ENCODE data around the gene OR6C6. TPM values are rescaled to one million over a fixed set of nuclear protein-coding genes. Genes with fewer than 3 reads are reported as not detected.

The OR6C6 gene
- total RNA-seq, 4 donors from 2014 or later: not detected

GRCh38 chr12:55250944-55251343 lies 45.4 kb downstream of the OR6C6 start:
- TF ChIP-seq POLR2A (IDR thresholded peaks at IDR 0.05; ENCODE audit: low read depth) (no peak), POLR2AphosphoS5 (IDR thresholded peaks at IDR 0.05) (no peak), EP300 (IDR thresholded peaks at IDR 0.05) (no peak)
- no peaks in the 10 kb centered on the region for H3K36me3 ChIP-seq
- H3K4me3 ChIP-seq: no peak overlapping the region
- DNase-seq (ENCODE audit: extremely low spot score): no peak
- H3K9me3 ChIP-seq: no peaks in the 10 kb centered on the region
- H3K27me3 ChIP-seq: no peaks in the 10 kb centered on the region
- 68% methylated on average over 3 of the region's 3 CpGs for WGBS
- intact Hi-C loops (cut with DNase I): no loop called here
- H3K27ac ChIP-seq (replicated peaks in 1 of 4): no peak overlapping the region
- no peaks in the 10 kb centered on the region for H3K4me1 ChIP-seq

- Histone ChIP-seq H3K4me3 (no peak overlapping the region), H3K27ac (replicated peaks in 1 of 4) (no peak overlapping the region), H3K4me1 (no peaks in the 10 kb centered on the region), H3K9me3 (no peaks in the 10 kb centered on the region), H3K27me3 (no peaks in the 10 kb centered on the region), H3K36me3 (no peaks in the 10 kb centered on the region)
- no peak for DNase-seq (ENCODE audit: extremely low spot score)
- WGBS: 52% methylated on average over 1 of the region's 1 CpG
- no peak for TF ChIP-seq CTCF (IDR thresholded peaks at IDR 0.05)
- intact Hi-C loops (cut with DNase I): no loop called here
Observed at GRCh38 chr12:55246159-55246558, 50.2 kb downstream of the OR6C6 start.

GRCh38 chr12:55244309-55244708 lies 52.1 kb downstream of the OR6C6 start, which contains the start of gene OR6C74:
Gene OR6C74, plus strand, starts transcription at chr12:55244609. Its CDS starts 2,679 bp downstream, at chr12:55247288.
- H3K27me3 ChIP-seq: no peaks in the 10 kb centered on the region
- no peaks in the 10 kb centered on the region for H3K36me3 ChIP-seq
- no peaks in the 10 kb centered on the region for H3K9me3 ChIP-seq
- no peak within 1 kb of the TSS for H3K27ac ChIP-seq (replicated peaks in 1 of 4)
- no peak for DNase-seq (ENCODE audit: extremely low spot score)
- H3K4me3 ChIP-seq: no peak within 1 kb of the TSS
- TF ChIP-seq EP300 (IDR thresholded peaks at IDR 0.05) (no peak), CTCF (IDR thresholded peaks at IDR 0.05) (no peak), POLR2AphosphoS5 (IDR thresholded peaks at IDR 0.05) (no peak), POLR2A (IDR thresholded peaks at IDR 0.05; ENCODE audit: low read depth) (no peak)
- H3K4me1 ChIP-seq: no peaks in the 10 kb centered on the region
- intact Hi-C loops (cut with DNase I): no loop called here
- WGBS: 53% methylated on average over 3 of the region's 3 CpGs

Other genes starting within 250 kb of the OR6C6 start
- gene OR9K2, start 170.2 kb downstream of the OR6C6 start, total RNA-seq: not detected
- not detected for gene OR10A7, start 75.5 kb downstream of the OR6C6 start, total RNA-seq
- not detected for gene OR6C74, start 52.0 kb downstream of the OR6C6 start, total RNA-seq
- gene OR6C1, start 17.8 kb upstream of the OR6C6 start, total RNA-seq: not detected
- not detected for gene OR6C3, start 34.2 kb upstream of the OR6C6 start, total RNA-seq
- not detected for gene OR6C75, start 66.4 kb upstream of the OR6C6 start, total RNA-seq
- not detected for gene OR6C65, start 104.0 kb upstream of the OR6C6 start, total RNA-seq
- gene OR6C76, start 129.7 kb upstream of the OR6C6 start, total RNA-seq: not detected
- not detected for gene OR6C2, start 147.5 kb upstream of the OR6C6 start, total RNA-seq
- gene OR6C70, start 173.6 kb upstream of the OR6C6 start, total RNA-seq: not detected
- not detected for gene OR6C68, start 195.8 kb upstream of the OR6C6 start, total RNA-seq